ENCODE data around the gene LGALS4.
"Not testable (repeated sequence)": the region's sequence is repeated elsewhere in the genome, so short reads cannot be mapped to it uniquely, and the experiment has no call there.

LGALS4 gene

GRCh38 chr19:38805180-38805579 is 7.6 kb downstream of the LGALS4 start:
- H3K9ac ChIP-seq (ENCODE audit: low read depth, low read length): no peak overlapping the region
- H3K27me3 ChIP-seq (ENCODE audit: control insufficient read depth, insufficient read depth, low read length): no peaks in the 10 kb centered on the region
- no peak overlapping the region for H3K27ac ChIP-seq (ENCODE audit: low read depth, low read length)
- no peaks in the 10 kb centered on the region for H3K4me1 ChIP-seq (ENCODE audit: control insufficient read depth, insufficient read depth, low read length)
- H3K4me3 ChIP-seq (ENCODE audit: low read depth, low read length): no peak overlapping the region
- no peaks in the 10 kb centered on the region for H3K9me3 ChIP-seq (ENCODE audit: control insufficient read depth, insufficient read depth, low read length)
- H3K36me3 ChIP-seq (ENCODE audit: control insufficient read depth, insufficient read depth, low read length): no peaks in the 10 kb centered on the region

- H3K4me3 ChIP-seq (ENCODE audit: low read depth, low read length): no peak overlapping the region
- peaks cover 7% of the 10 kb centered on the region; the same call in 1 of the 2 replicates for H3K9me3 ChIP-seq (ENCODE audit: control insufficient read depth, insufficient read depth, low read length)
- H3K9ac ChIP-seq (ENCODE audit: low read depth, low read length): no peak overlapping the region
- no peaks in the 10 kb centered on the region for H3K27me3 ChIP-seq (ENCODE audit: control insufficient read depth, insufficient read depth, low read length)
- H3K4me1 ChIP-seq (ENCODE audit: control insufficient read depth, insufficient read depth, low read length): no peaks in the 10 kb centered on the region
- H3K36me3 ChIP-seq (ENCODE audit: control insufficient read depth, insufficient read depth, low read length): no peaks in the 10 kb centered on the region
- H3K27ac ChIP-seq (ENCODE audit: low read depth, low read length): no peak overlapping the region
Measured at GRCh38 chr19:38803543-38803942, 9.2 kb downstream of the LGALS4 start.

- H3K4me1 ChIP-seq (ENCODE audit: control insufficient read depth, insufficient read depth, low read length): no peaks in the 10 kb centered on the region
- H3K9ac ChIP-seq (ENCODE audit: low read depth, low read length): no peak overlapping the region
- H3K9me3 ChIP-seq (ENCODE audit: control insufficient read depth, insufficient read depth, low read length): peaks cover 7% of the 10 kb centered on the region; the same call in 1 of the 2 replicates
- H3K4me3 ChIP-seq (ENCODE audit: low read depth, low read length): no peak overlapping the region
- H3K27ac ChIP-seq (ENCODE audit: low read depth, low read length): no peak overlapping the region
- H3K27me3 ChIP-seq (ENCODE audit: control insufficient read depth, insufficient read depth, low read length): no peaks in the 10 kb centered on the region
- H3K36me3 ChIP-seq (ENCODE audit: control insufficient read depth, insufficient read depth, low read length): no peaks in the 10 kb centered on the region
Measured at GRCh38 chr19:38801359-38802095, 11.2 kb downstream of the LGALS4 start.

- Histone ChIP-seq H3K27ac (ENCODE audit: low read depth, low read length) (no peak overlapping the region), H3K9ac (ENCODE audit: low read depth, low read length) (no peak overlapping the region), H3K27me3 (ENCODE audit: control insufficient read depth, insufficient read depth, low read length) (no peaks in the 10 kb centered on the region), H3K9me3 (ENCODE audit: control insufficient read depth, insufficient read depth, low read length) (peaks cover 7% of the 10 kb centered on the region; the same call in 1 of the 2 replicates), H3K4me3 (ENCODE audit: low read depth, low read length) (no peak overlapping the region), H3K4me1 (ENCODE audit: control insufficient read depth, insufficient read depth, low read length) (no peaks in the 10 kb centered on the region), H3K36me3 (ENCODE audit: control insufficient read depth, insufficient read depth, low read length) (no peaks in the 10 kb centered on the region)
Measured at GRCh38 chr19:38800577-38801347, 12.0 kb downstream of the LGALS4 start.

GRCh38 chr19:38799104-38799503 is 13.6 kb downstream of the LGALS4 start:
- H3K27me3 ChIP-seq (ENCODE audit: control insufficient read depth, insufficient read depth, low read length): no peaks in the 10 kb centered on the region
- no peaks in the 10 kb centered on the region for H3K4me1 ChIP-seq (ENCODE audit: control insufficient read depth, insufficient read depth, low read length)
- peaks cover 7% of the 10 kb centered on the region; the same call in 1 of the 2 replicates for H3K9me3 ChIP-seq (ENCODE audit: control insufficient read depth, insufficient read depth, low read length)
- no peak overlapping the region for H3K9ac ChIP-seq (ENCODE audit: low read depth, low read length)
- no peak overlapping the region for H3K4me3 ChIP-seq (ENCODE audit: low read depth, low read length)
- H3K36me3 ChIP-seq (ENCODE audit: control insufficient read depth, insufficient read depth, low read length): no peaks in the 10 kb centered on the region
- H3K27ac ChIP-seq (ENCODE audit: low read depth, low read length): no peak overlapping the region

- not testable (repeated sequence) for H3K4me1 ChIP-seq (ENCODE audit: control insufficient read depth, insufficient read depth, low read length); H3K9ac ChIP-seq (ENCODE audit: low read depth, low read length); H3K27me3 ChIP-seq (ENCODE audit: control insufficient read depth, insufficient read depth, low read length); H3K9me3 ChIP-seq (ENCODE audit: control insufficient read depth, insufficient read depth, low read length); H3K36me3 ChIP-seq (ENCODE audit: control insufficient read depth, insufficient read depth, low read length); H3K27ac ChIP-seq (ENCODE audit: low read depth, low read length); H3K4me3 ChIP-seq (ENCODE audit: low read depth, low read length)
Measured at GRCh38 chr19:38797781-38798180, 15.0 kb downstream of the LGALS4 start.

- peaks cover 7% of the 10 kb centered on the region; the same call in 1 of the 2 replicates for H3K9me3 ChIP-seq (ENCODE audit: control insufficient read depth, insufficient read depth, low read length)
- H3K9ac ChIP-seq (ENCODE audit: low read depth, low read length): no peak overlapping the region
- no peaks in the 10 kb centered on the region for H3K36me3 ChIP-seq (ENCODE audit: control insufficient read depth, insufficient read depth, low read length)
- H3K27me3 ChIP-seq (ENCODE audit: control insufficient read depth, insufficient read depth, low read length): no peaks in the 10 kb centered on the region
- no peaks in the 10 kb centered on the region for H3K4me1 ChIP-seq (ENCODE audit: control insufficient read depth, insufficient read depth, low read length)
- no peak overlapping the region for H3K27ac ChIP-seq (ENCODE audit: low read depth, low read length)
- no peak overlapping the region for H3K4me3 ChIP-seq (ENCODE audit: low read depth, low read length)
Measured at GRCh38 chr19:38796154-38796553, 16.6 kb downstream of the LGALS4 start.

GRCh38 chr19:38795549-38795948 is 17.2 kb downstream of the LGALS4 start:
- Histone ChIP-seq H3K4me3 (ENCODE audit: low read depth, low read length) (no peak overlapping the region), H3K36me3 (ENCODE audit: control insufficient read depth, insufficient read depth, low read length) (no peaks in the 10 kb centered on the region), H3K4me1 (ENCODE audit: control insufficient read depth, insufficient read depth, low read length) (no peaks in the 10 kb centered on the region), H3K27ac (ENCODE audit: low read depth, low read length) (no peak overlapping the region), H3K9me3 (ENCODE audit: control insufficient read depth, insufficient read depth, low read length) (peaks cover 7% of the 10 kb centered on the region; the same call in 1 of the 2 replicates), H3K9ac (ENCODE audit: low read depth, low read length) (no peak overlapping the region), H3K27me3 (ENCODE audit: control insufficient read depth, insufficient read depth, low read length) (no peaks in the 10 kb centered on the region)

- H3K27ac ChIP-seq (ENCODE audit: low read depth, low read length): no peak overlapping the region
- no peaks in the 10 kb centered on the region for H3K36me3 ChIP-seq (ENCODE audit: control insufficient read depth, insufficient read depth, low read length)
Measured at GRCh38 chr19:38793671-38794070, 19.1 kb downstream of the LGALS4 start.

GRCh38 chr19:38793177-38793576 is 19.6 kb downstream of the LGALS4 start:
- H3K4me1 ChIP-seq (ENCODE audit: control insufficient read depth, insufficient read depth, low read length): no peaks in the 10 kb centered on the region

More at GRCh38 chr19:38793671-38794070, 19.1 kb downstream of the LGALS4 start:
- no peaks in the 10 kb centered on the region for H3K27me3 ChIP-seq (ENCODE audit: control insufficient read depth, insufficient read depth, low read length)
- no peak overlapping the region for H3K9ac ChIP-seq (ENCODE audit: low read depth, low read length)
- no peaks in the 10 kb centered on the region for H3K4me1 ChIP-seq (ENCODE audit: control insufficient read depth, insufficient read depth, low read length)
- H3K9me3 ChIP-seq (ENCODE audit: control insufficient read depth, insufficient read depth, low read length): peaks cover under 1% of the 10 kb centered on the region; the same call in 1 of the 2 replicates
- H3K4me3 ChIP-seq (ENCODE audit: low read depth, low read length): no peak overlapping the region

More at GRCh38 chr19:38793177-38793576, 19.6 kb downstream of the LGALS4 start:
- no peaks in the 10 kb centered on the region for H3K27me3 ChIP-seq (ENCODE audit: control insufficient read depth, insufficient read depth, low read length)
- H3K4me3 ChIP-seq (ENCODE audit: low read depth, low read length): no peak overlapping the region
- H3K27ac ChIP-seq (ENCODE audit: low read depth, low read length): no peak overlapping the region
- no peak overlapping the region for H3K9ac ChIP-seq (ENCODE audit: low read depth, low read length)
- no peaks in the 10 kb centered on the region for H3K9me3 ChIP-seq (ENCODE audit: control insufficient read depth, insufficient read depth, low read length)
- H3K36me3 ChIP-seq (ENCODE audit: control insufficient read depth, insufficient read depth, low read length): no peaks in the 10 kb centered on the region
